Heart right ventricle (tissue), 16 donors: ENCODE results near the gene SLAMF9. TPM values are rescaled to one million over a fixed set of nuclear protein-coding genes. Genes with fewer than 3 reads are reported as not detected.

ENCODE experiments used
- ATAC-seq, 8 donors: fragments of 200-7000 bp; cut with Tn5 transposase; one replicate each; pipeline ENCODE4 v1.9.1; 2020; ENCODE audit warnings: mild to moderate bottlenecking in 8 of 8, moderate library complexity in 8 of 8, moderate number of reproducible peaks in 1 of 8
- DNase-seq, 2 donors: peaks; one replicate each; pipeline ENCODE4 v3.0.0-alpha.2; 2020
- H3K27ac ChIP-seq, 10 donors: fragments of 200-600 bp; sonication (generic) in 2 of 10; one replicate each; pipeline versions ENCODE4 v1.5.0 to v1.8.0; 2020 to 2022; ENCODE audit warnings: mild to moderate bottlenecking in 3 of 10
- H3K27me3 ChIP-seq, 7 donors: fragments of 200-600 bp; one replicate each; pipeline ENCODE4 v1.8.0; 2021 to 2022; ENCODE audit warnings: mild to moderate bottlenecking in 2 of 7
- H3K36me3 ChIP-seq, 9 donors: fragments of 200-600 bp; sonication (generic) in 1 of 9; one replicate each; pipeline versions ENCODE4 v1.5.0 to v1.8.0; 2020 to 2022; ENCODE audit warnings: mild to moderate bottlenecking in 2 of 9
- H3K4me1 ChIP-seq, 9 donors: fragments of 200-600 bp; sonication (generic) in 1 of 9; one replicate each; pipeline versions ENCODE4 v1.5.0 to v1.8.0; 2020 to 2022; ENCODE audit warnings: mild to moderate bottlenecking in 4 of 9
- H3K4me3 ChIP-seq, 10 donors: fragments of 200-600 bp; sonication (generic) in 2 of 10; one replicate each; pipeline versions ENCODE4 v1.5.0 to v1.8.0; 2020 to 2022; ENCODE audit warnings: mild to moderate bottlenecking in 7 of 10, moderate library complexity in 2 of 10
- H3K9me3 ChIP-seq, 11 donors: fragments of 200-600 bp in 10 of 11; sonication (generic) in 2 of 11; one replicate each; pipeline versions ENCODE4 v1.5.0 to v1.8.0; 2013 to 2022; ENCODE audit warnings: mild to moderate bottlenecking in 2 of 11, control low read depth in 1 of 11, moderate library complexity in 1 of 11
- WGBS, 2 donors: extraction: QIAGEN DNeasy Blood & Tissue Kit; methylation state at CpG; one replicate each; pipeline ENCODE4 v1.1.7; 2013; ENCODE audit warnings: inconsistent platforms in 1 of 2; 5-methylcytosine and 5-hydroxymethylcytosine counted together
- intact Hi-C, 10 donors: fragments of 100-400 bp; cut with DNase I; formaldehyde crosslinking; loops; one replicate each; pipeline versions ENCODE4 v1.11.1 to v1.14.2; 2022
- polyA plus RNA-seq, 2 donors: library from polyadenylated mRNA; stranded (reverse); fragments of 200-250 nt; gene quantifications; one replicate each; pipeline ENCODE4 v1.2.3, GENCODE V29; 2013
- total RNA-seq, 10 donors: library from RNA; stranded (reverse); fragmentation: NEBNext Ultra II Directional in 3 of 10; extraction: Animal tissue kit (Norgen Biotek cat#: 25700) in 3 of 10; gene quantifications; one replicate each; pipeline versions ENCODE4 v1.2.1 to v1.2.4, GENCODE V29; 2021 to 2023
- TF ChIP-seq, protein P1 (sequence below), 9 donors: fragments of 200-600 bp; sonication (generic) in 2 of 9; IDR thresholded peaks; one replicate each; pipeline versions ENCODE4 v1.5.0 to v1.8.0; 2021 to 2022; ENCODE audit warnings: antibody characterized with exemption in 9 of 9, mild to moderate bottlenecking in 5 of 9, moderate library complexity in 1 of 9
- donor health status: Arrhythmogenic right ventricular cardiomyopathy.
- donor health status: ischemic (EF 13 %, LVEDD 7.1; RV severe dilation, severe dysfunction).
- donor health status: healthy with polysubstance abuse.
- donor health status: DM: no; HTN: yes; CAD: no.
- donor health status: DM: no; HTN: no; CAD: no.
- donor health status: ischemic (EF 25% LVEDD 6.9; RV normal size, moderate dysfunction).
- donor health status: ischemic (EF 25% LVEDD 5.7; RV mildly dilated, moderate dysfunction).
- donor health status: healthy.
- donor health status: DM: yes; HTN: yes; CAD: no.
- donor health status: Ischemic cardiomyopathy.
- donor health status: ischemic (EF 35%, LVEDD 5.7; RV mildly dilated, moderate dysfunction).
- donor health status: nonischemic (EF 11% LVEDD 7.7; RV severe dilation, severe dysfunction).
- donor health status: DM: yes; HTN: yes; CAD: no.
- donor health status: PGD.
- donor health status: ischemic (EF 29% LVEDD 5.4; RV normal size, mild dysfunction).
- donor health status: nonischemic (EF 23%, LVEDD 6.1; RV moderate dilation, normal function).

The SLAMF9 gene
- total and polyA plus RNA-seq, 12 donors: 0.13 TPM; not detected in 11

DNA sequence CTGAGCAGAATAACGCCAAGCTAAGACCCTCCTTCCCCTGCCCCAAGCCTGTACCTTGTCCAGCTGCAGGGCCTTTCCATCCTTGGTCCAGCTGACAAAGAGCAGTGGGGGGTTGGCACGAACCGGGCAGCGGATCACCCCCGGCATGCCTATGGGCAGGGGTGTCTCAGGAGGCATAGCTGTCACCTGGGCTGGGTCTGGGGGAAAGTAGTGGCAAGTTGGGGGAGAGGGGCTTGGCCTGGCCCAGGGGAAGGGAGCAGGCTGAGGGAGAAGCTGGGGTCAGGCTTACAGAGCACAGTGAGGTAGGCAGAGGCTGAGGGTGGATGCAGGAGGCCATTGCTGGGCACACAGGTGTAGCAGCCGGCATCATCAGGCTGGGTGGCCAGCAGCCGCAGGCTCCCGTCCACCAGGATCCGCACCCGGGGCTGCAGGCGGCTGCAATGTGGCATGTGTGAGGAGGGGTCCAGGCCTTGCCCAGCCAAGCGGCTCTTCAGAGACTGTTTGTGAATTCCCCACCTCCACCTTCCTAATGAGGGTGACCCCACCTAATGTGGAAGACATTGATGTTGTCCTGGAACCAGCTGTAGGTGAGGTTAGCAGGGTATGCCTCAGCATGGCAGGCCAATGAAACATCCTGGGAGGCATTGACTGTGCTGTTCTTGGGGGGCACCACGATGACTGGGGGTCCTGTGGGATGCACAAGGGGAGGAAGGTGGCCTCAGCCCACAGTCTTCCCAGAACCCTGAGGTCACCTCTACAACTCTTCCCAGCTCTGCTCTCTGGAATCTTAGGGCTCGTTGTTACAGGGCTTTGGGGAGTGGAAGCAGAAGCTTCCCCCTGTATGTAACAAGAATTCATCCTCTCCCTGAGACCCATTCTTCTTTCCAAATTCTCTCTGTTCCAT, 19.6 kb downstream of the SLAMF9 start:
- Histone ChIP-seq H3K36me3 (no peaks in the 10 kb centered on the region), H3K27ac (no peak overlapping the region), H3K9me3 (no peaks in the 10 kb centered on the region), H3K27me3 (no peaks in the 10 kb centered on the region), H3K4me1 (peaks cover 0 to 17% (median 14%) of the 10 kb centered on the region in 9 donors), H3K4me3 (no peak overlapping the region)
- DNase-seq: no peak
- TF ChIP-seq, protein P1, sequence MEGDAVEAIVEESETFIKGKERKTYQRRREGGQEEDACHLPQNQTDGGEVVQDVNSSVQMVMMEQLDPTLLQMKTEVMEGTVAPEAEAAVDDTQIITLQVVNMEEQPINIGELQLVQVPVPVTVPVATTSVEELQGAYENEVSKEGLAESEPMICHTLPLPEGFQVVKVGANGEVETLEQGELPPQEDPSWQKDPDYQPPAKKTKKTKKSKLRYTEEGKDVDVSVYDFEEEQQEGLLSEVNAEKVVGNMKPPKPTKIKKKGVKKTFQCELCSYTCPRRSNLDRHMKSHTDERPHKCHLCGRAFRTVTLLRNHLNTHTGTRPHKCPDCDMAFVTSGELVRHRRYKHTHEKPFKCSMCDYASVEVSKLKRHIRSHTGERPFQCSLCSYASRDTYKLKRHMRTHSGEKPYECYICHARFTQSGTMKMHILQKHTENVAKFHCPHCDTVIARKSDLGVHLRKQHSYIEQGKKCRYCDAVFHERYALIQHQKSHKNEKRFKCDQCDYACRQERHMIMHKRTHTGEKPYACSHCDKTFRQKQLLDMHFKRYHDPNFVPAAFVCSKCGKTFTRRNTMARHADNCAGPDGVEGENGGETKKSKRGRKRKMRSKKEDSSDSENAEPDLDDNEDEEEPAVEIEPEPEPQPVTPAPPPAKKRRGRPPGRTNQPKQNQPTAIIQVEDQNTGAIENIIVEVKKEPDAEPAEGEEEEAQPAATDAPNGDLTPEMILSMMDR (IDR thresholded peaks at IDR 0.05): no peak
- ATAC-seq: no peak
- intact Hi-C loops: loop anchor here in 5 of 10 donors (5.0 to 10.0 kb wide), 5 partner anchors 68 to 440 kb away; no protein-coding TSS in a partner anchor
- 93 to 95% methylated on average over 14 of the region's 14 CpGs for WGBS, 2 donors

DNA sequence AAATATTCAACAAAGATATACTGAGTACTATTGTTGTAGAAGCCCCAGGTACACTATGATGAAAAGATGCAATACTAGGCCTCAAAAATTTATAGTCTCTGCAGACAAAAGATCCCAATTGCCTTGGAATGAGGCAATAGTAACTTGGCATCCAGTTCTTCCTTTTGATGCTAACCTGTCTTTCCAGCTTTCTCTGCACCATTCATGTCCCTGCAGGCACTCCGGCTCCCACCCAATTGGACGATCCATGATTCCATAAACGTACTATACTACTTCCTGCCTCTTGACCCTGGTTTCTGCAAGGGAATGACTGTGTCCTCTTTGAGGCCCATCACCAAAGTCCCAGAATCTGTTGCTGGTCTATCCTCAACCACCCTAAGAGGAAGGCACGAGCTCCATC, 20.7 kb downstream of the SLAMF9 start:
- Histone ChIP-seq H3K4me3 (no peak overlapping the region), H3K27me3 (no peaks in the 10 kb centered on the region), H3K4me1 (peaks cover 0 to 17% (median 14%) of the 10 kb centered on the region in 9 donors), H3K36me3 (no peaks in the 10 kb centered on the region), H3K9me3 (no peaks in the 10 kb centered on the region), H3K27ac (no peak overlapping the region)
- ATAC-seq (no peak), DNase-seq (no peak)
- WGBS, 2 donors: 80 to 83% methylated on average over 4 of the region's 4 CpGs
- intact Hi-C loops: loop anchor here in 1 of 10 donors (10.0 kb wide), 1 partner anchor 441 kb away; no protein-coding TSS in a partner anchor
- TF ChIP-seq, protein P1 (IDR thresholded peaks at IDR 0.05): no peak

DNA sequence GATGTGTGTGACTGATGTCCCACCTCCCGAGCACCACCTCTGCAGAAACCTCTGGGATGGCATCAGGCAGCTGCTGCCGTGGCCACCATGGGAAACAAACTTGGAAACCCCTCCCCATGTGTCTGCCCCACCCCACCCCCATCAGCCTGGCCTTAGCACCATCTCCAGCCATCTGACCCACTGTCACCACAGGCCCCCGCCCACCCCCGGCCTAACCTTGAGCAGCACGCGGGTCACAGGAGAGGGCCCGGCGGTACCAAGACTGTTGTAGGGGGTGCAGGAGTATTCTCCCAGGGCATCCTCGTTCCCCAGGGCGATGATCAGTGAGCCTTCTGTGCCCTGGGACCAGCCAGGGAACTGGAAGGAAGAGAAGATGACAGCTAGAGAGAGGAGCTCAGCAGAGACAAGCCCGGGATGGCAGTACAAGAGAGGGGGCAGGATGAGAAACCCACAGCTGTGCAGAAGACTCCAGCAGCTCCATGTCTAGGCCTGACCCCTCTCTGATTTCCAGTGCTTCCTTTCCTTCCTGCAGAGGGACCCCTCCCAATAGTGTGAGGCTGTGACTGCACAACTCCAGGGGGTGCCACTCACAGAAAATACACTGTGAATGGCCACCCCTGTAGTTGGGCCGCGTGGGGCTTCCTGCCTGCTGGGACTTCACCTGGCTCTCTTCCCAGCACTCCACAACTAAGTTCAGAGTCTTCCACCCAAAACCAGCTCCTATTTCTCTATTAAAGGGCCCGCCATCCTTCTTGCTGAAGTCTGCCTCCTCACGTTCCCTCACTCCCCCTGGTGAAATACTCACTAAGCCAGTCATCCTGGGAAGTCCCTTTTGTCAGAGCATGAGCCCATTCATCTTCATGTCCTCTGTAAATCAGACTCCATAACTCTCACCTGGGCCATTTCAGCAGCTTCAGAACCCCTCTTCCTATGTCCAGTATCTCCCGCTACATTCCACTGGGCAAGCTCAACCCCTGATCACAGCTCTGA, 21.4 kb downstream of the SLAMF9 start:
- intact Hi-C loops: loop anchor here in 1 of 10 donors (10.0 kb wide), 1 partner anchor 442 kb away; no protein-coding TSS in a partner anchor
- H3K27me3 ChIP-seq: no peaks in the 10 kb centered on the region
- H3K4me3 ChIP-seq: no peak overlapping the region
- DNase-seq (no peak), ATAC-seq (no peak)
- WGBS, 2 donors: 82 to 87% methylated on average over 16 of the region's 16 CpGs
- H3K9me3 ChIP-seq: no peaks in the 10 kb centered on the region
- TF ChIP-seq, protein P1 (IDR thresholded peaks at IDR 0.05): no peak
- no peaks in the 10 kb centered on the region for H3K36me3 ChIP-seq
- H3K4me1 ChIP-seq: peaks cover 0 to 17% (median 14%) of the 10 kb centered on the region in 9 donors
- no peak overlapping the region for H3K27ac ChIP-seq

DNA sequence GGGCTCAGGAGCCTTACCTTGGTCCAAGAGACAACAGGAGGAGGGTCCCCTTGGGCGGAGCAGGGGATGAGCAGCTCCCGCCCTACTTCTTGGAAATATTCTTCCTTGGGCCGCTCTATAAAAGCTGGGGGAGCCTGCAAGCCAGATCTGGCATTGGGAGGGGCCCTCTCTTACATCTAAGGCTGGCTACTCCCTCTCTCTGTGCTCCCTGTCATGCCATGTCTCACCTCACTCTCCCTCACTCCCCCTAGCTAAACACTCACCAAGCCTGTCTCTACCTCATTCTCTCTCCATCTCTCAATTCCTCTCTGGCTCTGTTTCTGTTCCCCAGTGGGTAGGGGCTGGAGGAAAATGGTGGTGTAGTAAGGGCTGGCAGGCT, 22.3 kb downstream of the SLAMF9 start:
- Histone ChIP-seq H3K9me3 (no peaks in the 10 kb centered on the region), H3K4me1 (peaks cover 0 to 13% (median 10%) of the 10 kb centered on the region in 9 donors), H3K27me3 (no peaks in the 10 kb centered on the region), H3K4me3 (no peak overlapping the region), H3K36me3 (no peaks in the 10 kb centered on the region), H3K27ac (no peak overlapping the region)
- 94 to 96% methylated on average over 3 of the region's 3 CpGs for WGBS, 2 donors
- intact Hi-C loops: loop anchor here in 1 of 10 donors (10.0 kb wide), 1 partner anchor 443 kb away; no protein-coding TSS in a partner anchor
- no peak for ATAC-seq
- DNase-seq: no peak
- TF ChIP-seq, protein P1 (IDR thresholded peaks at IDR 0.05): no peak
